Measurements from ENCODE around the gene C21orf58.
"Not testable (repeated sequence)": the region's sequence is repeated elsewhere in the genome, so short reads cannot be mapped to it uniquely, and the experiment has no call there.

Gene C21orf58

GRCh38 chr21:46323710-46324389 lies at the start of gene C21orf58, which contains the start of gene PCNT:
Gene C21orf58 (minus strand): TSS chr21:46323870. CDS start chr21:46322738, 1,132 bp downstream.
Gene PCNT (plus strand): TSS chr21:46324156. CDS start chr21:46324229, 73 bp downstream.
- peak; percentile 96 for DNase-seq (ENCODE audit: low read depth in 2 of 2)

DNA sequence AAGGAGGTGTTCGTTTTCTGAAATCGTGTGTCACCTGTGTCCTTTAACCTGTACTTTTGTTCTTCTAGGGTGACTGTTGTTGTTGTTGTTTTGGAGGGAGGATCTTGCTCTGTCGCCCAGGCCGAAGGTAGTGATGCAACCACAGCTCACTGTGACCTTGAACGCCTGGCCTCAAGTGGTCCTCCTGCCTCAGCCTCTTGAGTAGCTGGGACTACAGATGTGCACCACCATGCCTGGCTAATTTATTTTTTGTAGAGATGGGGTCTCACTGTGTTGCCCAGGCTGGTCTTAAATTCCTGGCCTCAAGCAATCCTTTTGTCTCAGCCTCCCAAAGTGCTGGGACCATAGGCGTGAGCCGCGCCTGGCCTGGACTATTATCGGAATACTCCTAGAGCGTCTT lies 49.3 kb upstream of the C21orf58 start:
- DNase-seq (ENCODE audit: low read depth in 2 of 2): not testable (repeated sequence)

DNA sequence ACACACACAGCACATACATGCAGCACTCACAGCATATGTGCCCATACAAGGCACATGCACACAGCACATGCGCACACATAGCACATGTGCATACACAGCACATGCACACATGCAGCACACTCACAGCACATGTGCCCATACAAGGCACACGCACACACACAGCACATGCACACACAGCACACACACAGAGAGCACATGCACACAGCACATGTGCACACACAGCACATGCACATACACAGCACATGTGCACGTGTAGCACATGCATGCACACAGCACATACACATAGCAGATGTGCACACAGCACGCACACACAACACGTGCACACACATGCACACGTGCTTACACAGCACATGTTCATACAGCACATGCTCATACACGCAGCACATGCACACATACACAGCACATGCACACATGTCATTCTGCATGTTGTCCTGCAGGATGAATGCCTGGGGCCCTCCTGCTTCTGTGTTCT lies 48.4 kb upstream of the C21orf58 start:
- no peak for DNase-seq (ENCODE audit: low read depth in 2 of 2)

GRCh38 chr21:46371204-46372013 lies 47.7 kb upstream of the C21orf58 start:
- DNase-seq (ENCODE audit: low read depth in 2 of 2): no peak

DNA sequence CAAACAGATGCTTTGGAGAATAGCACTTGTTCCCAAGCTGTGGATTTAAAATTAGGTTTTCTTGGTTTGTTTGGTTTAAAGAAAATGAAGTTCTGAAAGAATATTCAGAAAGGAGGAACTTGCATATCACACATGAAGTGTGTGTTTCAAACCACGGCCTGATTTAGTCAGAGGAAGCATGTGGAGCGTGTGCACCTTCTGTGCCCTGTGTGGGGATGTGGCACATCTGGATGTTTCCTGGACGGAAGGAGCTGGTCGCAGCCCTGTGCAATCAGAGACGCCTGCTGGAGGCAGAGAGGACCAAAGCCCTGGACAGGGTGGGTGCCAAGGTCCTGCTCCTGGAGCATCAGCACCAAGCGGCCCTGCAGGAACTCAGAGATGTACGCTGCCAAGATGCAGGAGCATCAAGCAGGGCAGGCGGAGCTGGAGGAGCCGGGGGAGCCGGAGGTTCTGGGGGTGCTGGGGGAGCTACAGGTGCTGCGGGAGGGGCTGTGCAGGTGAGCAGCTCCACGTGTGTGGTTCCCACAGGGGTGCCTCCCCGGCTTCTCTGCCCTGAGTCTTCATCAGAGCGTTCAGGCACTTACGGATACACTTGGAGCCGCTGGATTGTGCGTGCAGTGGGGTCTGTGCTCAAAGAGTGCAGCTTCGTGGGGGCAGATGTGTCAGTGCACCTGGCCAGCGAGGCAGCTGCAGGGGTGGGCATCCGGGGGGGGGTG lies 46.0 kb upstream of the C21orf58 start:
- no peak for DNase-seq (ENCODE audit: low read depth in 2 of 2)

GRCh38 chr21:46368533-46369285 lies 45.0 kb upstream of the C21orf58 start:
- DNase-seq (ENCODE audit: low read depth in 2 of 2): peak; percentile 7 to 8

DNA sequence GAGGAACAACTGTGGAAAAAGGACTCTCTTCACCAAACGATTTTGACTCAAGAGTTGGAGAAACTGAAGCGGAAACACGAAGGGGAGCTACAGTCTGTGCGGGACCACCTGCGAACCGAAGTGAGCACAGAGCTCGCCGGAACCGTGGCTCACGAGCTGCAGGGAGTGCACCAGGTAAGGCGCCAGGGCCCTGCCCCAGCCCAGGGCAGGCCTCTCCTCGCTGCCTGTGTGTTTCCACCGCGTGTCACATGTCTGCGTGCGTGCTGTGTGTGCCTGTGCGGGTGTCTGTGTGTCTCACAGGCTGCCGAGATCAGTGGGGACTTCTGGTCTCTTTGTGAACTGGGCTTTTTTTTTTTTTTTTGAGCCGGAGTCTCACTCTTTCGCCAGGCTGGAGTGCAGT lies 43.3 kb upstream of the C21orf58 start:
- no peak for DNase-seq (ENCODE audit: low read depth in 2 of 2)

DNA sequence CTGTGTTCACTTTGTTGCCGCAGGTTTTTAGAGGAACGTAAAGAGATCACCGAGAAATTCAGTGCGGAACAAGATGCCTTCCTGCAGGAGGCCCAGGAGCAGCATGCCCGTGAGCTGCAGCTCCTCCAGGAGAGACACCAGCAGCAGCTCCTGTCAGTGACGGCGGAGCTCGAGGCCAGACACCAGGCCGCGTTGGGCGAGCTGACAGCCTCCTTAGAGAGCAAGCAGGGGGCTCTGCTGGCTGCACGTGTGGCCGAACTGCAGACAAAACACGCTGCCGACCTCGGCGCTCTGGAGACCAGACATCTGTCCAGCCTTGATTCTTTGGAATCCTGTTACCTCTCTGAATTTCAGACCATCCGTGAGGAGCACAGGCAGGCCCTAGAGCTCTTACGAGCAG lies 42.9 kb upstream of the C21orf58 start:
- DNase-seq (ENCODE audit: low read depth in 2 of 2): no peak

- no peak for DNase-seq (ENCODE audit: low read depth in 2 of 2)
These were observed 42.4 kb upstream of the C21orf58 start for GRCh38 chr21:46366091-46366490.

DNA sequence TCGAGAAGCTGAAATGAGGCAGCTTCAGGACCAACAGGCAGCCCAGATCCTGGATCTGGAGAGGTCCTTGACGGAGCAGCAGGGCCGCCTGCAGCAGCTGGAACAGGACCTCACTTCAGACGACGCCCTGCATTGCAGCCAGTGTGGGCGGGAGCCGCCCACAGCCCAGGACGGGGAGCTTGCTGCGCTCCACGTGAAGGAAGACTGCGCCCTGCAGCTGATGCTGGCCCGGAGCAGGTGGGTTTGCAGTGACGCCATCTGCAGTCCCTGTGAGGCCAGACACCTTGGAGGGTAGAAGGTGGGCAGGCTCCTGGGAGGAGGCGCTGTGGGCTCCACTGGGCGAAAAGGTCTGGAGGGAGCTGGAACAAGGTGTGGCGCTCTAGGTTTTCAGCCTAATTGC lies 40.0 kb upstream of the C21orf58 start:
- no peak for DNase-seq (ENCODE audit: low read depth in 2 of 2)

DNA sequence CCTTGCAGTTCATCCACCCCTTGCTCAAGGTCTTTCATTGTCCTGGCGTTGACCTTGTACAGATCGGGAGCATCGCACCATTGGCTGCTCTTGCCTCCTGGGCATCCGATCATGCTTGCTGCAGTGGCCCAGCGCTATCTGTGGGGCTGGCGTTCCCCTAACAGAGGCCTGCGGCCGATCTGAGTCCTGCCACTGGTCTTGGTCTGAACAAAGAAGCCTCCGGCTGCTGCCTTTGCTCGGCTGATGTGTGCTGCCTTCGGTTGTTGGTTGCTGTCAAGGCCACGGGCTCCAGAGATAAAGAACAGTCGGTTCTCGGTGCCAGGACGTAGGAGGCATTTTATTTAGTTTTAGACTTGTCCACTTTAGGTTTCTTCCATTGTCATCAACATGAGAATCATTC lies 39.3 kb upstream of the C21orf58 start:
- DNase-seq (ENCODE audit: low read depth in 2 of 2): no peak

DNA sequence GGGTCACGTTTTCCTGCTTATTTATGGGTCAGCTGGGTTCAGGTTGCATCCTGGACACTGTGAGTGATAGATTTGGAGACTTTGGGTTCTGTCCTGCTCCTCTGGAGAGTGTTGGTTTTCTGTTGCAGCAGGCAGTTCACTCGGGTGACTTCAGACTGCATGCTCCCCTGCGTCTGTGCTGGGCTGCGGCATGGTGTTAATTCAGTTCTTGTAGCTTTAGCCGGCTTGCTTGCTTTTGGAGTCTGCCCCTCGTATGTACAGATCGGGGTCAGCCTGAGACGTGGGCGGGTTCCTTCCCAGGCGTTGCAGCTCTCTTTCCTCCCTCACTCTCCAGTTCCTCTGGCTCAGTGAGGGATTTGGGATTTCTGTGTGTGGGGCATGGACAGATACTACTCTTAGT lies 38.3 kb upstream of the C21orf58 start:
- DNase-seq (ENCODE audit: low read depth in 2 of 2): no peak

GRCh38 chr21:46361176-46361575 lies 37.5 kb upstream of the C21orf58 start:
- DNase-seq (ENCODE audit: low read depth in 2 of 2): no peak

DNA sequence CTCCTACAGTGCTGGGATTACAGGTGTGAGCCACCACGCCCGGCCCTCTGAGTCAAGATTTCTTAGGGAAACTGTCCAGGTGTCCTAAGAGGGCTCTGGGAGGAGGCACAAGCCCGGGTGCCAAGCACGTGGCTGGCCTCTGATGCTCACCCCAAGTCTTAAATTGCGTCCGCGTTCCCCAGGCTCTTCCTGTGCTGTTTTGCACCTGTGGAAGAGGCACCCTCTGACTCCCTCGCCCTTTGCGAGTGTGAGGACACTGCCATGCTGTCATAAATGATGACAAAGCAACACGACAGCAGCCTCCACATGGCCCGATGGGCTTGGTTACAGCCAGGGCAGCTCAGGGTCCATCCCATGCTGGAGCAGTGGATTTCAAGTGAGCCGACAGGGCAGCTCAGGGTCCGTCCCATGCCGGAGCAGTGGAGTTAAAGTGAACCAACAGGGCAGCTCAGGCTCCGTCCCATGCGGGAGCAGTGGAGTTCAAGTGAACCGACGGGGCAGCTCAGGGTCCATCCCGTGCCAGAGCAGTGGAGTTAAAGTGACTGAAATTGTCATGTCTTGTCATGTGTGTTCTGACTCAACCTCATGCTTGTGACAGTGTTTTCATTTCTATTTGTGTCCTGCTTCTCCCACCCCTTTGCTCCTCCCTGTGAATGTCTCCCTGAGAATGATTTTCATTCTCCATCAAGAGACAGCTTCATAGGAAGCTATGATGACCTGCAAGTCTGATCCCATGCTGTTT lies 34.2 kb upstream of the C21orf58 start:
- no peak for DNase-seq (ENCODE audit: low read depth in 2 of 2)

GRCh38 chr21:46357335-46357604 lies 33.6 kb upstream of the C21orf58 start:
- DNase-seq (ENCODE audit: low read depth in 2 of 2): no peak

DNA sequence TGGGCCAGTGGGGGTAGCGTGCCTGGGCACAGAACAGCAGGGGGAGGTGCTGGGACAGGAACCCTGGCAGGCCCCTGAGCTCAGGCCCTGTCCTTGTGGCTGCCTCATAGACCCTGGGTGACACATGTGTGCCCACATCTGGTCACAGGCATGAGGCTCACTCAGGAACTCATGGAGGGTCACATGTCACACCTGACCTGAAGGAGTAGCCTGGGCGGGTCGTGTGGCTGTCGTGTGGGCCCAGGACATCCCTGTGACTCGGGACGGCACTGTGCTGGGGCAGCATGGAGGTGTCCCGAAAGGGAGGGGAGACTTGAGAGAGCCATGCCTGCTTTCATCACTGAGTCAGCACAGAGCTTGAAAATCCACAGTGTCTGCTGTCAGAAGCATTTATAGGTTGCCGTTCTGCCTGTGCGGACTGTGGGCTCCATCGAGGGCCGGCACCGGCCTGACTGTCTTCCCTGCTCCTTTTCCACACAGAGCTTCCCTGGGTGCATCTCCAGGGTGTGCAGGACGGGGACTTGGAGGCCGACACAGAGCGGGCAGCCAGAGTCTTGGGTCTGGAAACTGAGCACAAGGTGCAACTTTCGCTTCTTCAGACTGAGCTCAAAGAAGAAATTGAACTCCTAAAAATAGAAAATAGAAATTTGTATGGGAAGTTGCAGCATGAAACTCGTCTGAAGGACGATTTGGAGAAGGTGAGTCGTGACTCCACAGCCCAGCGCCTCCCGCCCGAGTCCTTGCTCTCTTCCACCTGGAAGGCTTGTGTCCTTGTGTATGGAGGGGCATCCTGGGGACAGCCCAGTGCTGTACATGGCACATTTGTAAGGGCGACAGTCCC lies 33.0 kb upstream of the C21orf58 start:
- no peak for DNase-seq (ENCODE audit: low read depth in 2 of 2)

GRCh38 chr21:46356005-46356338 lies 32.3 kb upstream of the C21orf58 start:
- no peak for DNase-seq (ENCODE audit: low read depth in 2 of 2)

DNA sequence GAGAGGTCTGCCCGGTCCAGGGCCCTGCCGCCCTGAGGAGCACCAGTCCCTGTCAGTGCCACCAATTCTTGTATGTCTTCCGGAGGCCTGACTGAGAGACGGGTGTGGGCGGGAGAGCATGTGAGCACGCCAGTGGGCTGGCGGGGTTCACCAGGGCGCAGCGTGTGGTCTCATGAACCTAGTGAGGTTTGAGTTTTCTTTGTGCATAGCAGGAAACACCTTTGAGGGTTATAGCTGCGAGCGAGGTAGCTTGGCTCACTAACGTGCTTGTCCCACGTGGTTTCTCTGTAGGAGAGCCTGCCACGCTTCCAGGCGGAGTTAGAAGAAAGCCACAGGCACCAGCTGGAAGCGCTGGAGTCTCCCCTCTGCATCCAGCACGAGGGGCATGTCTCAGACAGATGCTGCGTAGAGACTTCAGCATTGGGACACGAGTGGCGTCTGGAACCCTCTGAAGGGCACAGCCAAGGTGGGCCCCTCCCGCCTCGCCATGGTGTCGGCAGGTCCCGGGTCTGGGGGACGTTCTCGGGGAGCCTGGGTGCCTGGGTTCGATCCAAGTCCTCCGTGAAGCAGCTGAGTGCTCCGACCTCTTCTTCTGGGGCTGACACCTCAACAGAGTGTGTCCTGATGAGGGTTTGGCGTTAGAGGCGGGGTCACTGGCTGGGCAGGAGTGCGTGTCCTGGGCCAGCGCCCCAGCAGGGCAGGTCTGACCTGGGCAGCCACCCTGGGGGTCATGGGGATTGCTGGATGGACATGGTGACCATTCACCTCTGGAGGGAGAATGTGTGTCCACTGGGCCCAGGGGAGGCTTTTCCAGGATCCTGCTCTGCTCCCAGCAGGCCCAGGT lies 31.7 kb upstream of the C21orf58 start:
- no peak for DNase-seq (ENCODE audit: low read depth in 2 of 2)

DNA sequence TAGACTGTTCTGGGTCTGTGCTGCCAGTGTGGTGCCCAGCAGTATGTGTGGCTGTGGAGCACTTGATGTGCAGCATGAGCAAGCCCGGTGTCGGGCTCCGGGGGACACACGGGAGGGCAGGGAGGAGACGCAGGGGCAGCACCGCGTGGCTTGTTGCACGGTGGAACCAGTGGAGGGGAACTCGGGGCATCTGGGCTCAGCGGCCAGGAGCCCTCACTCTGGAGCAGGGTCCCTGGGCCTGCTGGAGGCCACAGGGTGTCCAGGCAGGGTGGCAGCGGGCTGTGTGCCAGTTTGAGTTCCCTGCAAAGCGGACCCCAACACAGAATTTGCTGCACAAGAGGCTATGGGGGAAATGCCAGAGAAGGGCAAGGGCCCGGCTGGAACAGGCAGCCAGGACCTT lies 30.8 kb upstream of the C21orf58 start:
- DNase-seq (ENCODE audit: low read depth in 2 of 2): no peak

Data from stimulated activated CD4-positive, alpha-beta T cell treated with anti-CD3 and anti-CD28 coated beads, Interleukin-4, amount 100 ng/mL, for 48 hours (primary cell).